Measurements from ENCODE around the gene TENT4A. TPM values are rescaled to one million over a fixed set of nuclear protein-coding genes. Genes with fewer than 3 reads are reported as not detected.

The TENT4A gene
- total RNA-seq, 1 experiment from 2014 or later, result 25.6 TPM

- WGBS (ENCODE audit: extremely low coverage, insufficient read length, low lambda C conversion rate), result no CpG with 5 or more reads among the region's 5 CpGs
- no peak overlapping the region for H3K4me3 Mint-ChIP-seq
- no peak overlapping the region for H2AK5ac ChIP-seq (ENCODE audit: insufficient read length, low read length)
- no peak overlapping the region for H2BK12ac ChIP-seq (ENCODE audit: insufficient read length, low read depth, low read length)
- H3K9ac ChIP-seq (ENCODE audit: extremely low read depth, insufficient read length, low read length), result no peak overlapping the region
- H4K8ac ChIP-seq (replicated peaks; ENCODE audit: insufficient read length, low read depth, low read length), result no peak overlapping the region
- no peak overlapping the region for H2BK5ac ChIP-seq (ENCODE audit: insufficient read length, low read length)
- no peak overlapping the region for H3K56ac ChIP-seq (ENCODE audit: insufficient read length, low read depth, low read length)
- no peak overlapping the region for H3K14ac ChIP-seq (ENCODE audit: insufficient read depth, low read length)
- H3K23ac ChIP-seq (ENCODE audit: insufficient read length, low read depth, low read length), result no peak overlapping the region
- peaks cover 4% of the 10 kb centered on the region for H4K20me1 ChIP-seq (ENCODE audit: control insufficient read depth, insufficient read depth, insufficient read length)
- H3K4me1 Mint-ChIP-seq, result no peaks in the 10 kb centered on the region
- no peak overlapping the region for H2AFZ ChIP-seq (ENCODE audit: low read length)
- H3K9me3 ChIP-seq (ENCODE audit: control insufficient read depth, low read depth, low read length), result peaks cover 6% of the 10 kb centered on the region
- no peak overlapping the region for H2BK20ac ChIP-seq (ENCODE audit: low read depth, low read length, poor library complexity, severe bottlenecking)
- no peak for DNase-seq
- H2BK15ac ChIP-seq (ENCODE audit: low read depth, low read length), result no peak overlapping the region
- no peak overlapping the region for H3T11ph ChIP-seq (ENCODE audit: low read length)
- no peak overlapping the region for H2BK120ac ChIP-seq (ENCODE audit: low read depth, low read length, poor library complexity, severe bottlenecking)
- H3K27ac ChIP-seq (ENCODE audit: insufficient read length, low read depth, low read length), result no peak overlapping the region
- H3K18ac ChIP-seq (ENCODE audit: insufficient read length, low read depth, low read length), result no peak overlapping the region
- no peak overlapping the region for H3K4me2 ChIP-seq (ENCODE audit: insufficient read depth, insufficient read length, low read length)
- no peaks in the 10 kb centered on the region for H3K23me2 ChIP-seq (ENCODE audit: insufficient read length, low read depth, low read length, poor library complexity, severe bottlenecking)
- H4K91ac ChIP-seq (ENCODE audit: insufficient read length, low read depth, low read length), result no peak overlapping the region
- H3K9me3 Mint-ChIP-seq, result peaks cover 10 to 24% of the 10 kb centered on the region in 2 experiments
- no peaks in the 10 kb centered on the region; the same call in 1 of the 2 replicates for H3K27me3 ChIP-seq (ENCODE audit: insufficient read depth, low read length)
- no peaks in the 10 kb centered on the region; the same call in 1 of the 2 replicates for H3K79me2 ChIP-seq (ENCODE audit: insufficient read depth, low read length)
- peaks cover 15 to 40% (median 27%) of the 10 kb centered on the region in 3 experiments for H3K36me3 Mint-ChIP-seq (ENCODE audit: insufficient read depth in 1 of 3, low read depth in 3 of 3)
- H3K4me1 ChIP-seq (ENCODE audit: insufficient read depth, low read length), result no peaks in the 10 kb centered on the region
- no peak overlapping the region for H3K27ac Mint-ChIP-seq
- H3K4ac ChIP-seq (ENCODE audit: low read depth, low read length), result no peak overlapping the region
- TF ChIP-seq CTCF (conservative IDR thresholded peaks at IDR 0.05), result no peak
- H4K5ac ChIP-seq (ENCODE audit: insufficient read length, low read depth, low read length), result no peak overlapping the region
- H3K27me3 Mint-ChIP-seq (ENCODE audit: low read depth), result peaks cover 10% of the 10 kb centered on the region
- H3K79me1 ChIP-seq (ENCODE audit: insufficient read depth, low read depth, low read length, poor library complexity, severe bottlenecking), result no peaks in the 10 kb centered on the region
These were observed 37.3 kb upstream of the TENT4A start for GRCh38 chr5:6675784-6676491.
